Measurements from ENCODE around the gene ZNF541. TPM values are rescaled to one million over a fixed set of nuclear protein-coding genes. Genes with fewer than 3 reads are reported as not detected.
A peak's percentile ranks its signal among the peaks of the same experiment; 100 is the strongest.

ZNF541 gene
- total and polyA plus RNA-seq, 2 donors from 2014 or later = 0.69 to 0.86 TPM

GRCh38 chr19:47523473-47523872 lies 49.5 kb downstream of the ZNF541 start:
- TF ChIP-seq, protein P1, sequence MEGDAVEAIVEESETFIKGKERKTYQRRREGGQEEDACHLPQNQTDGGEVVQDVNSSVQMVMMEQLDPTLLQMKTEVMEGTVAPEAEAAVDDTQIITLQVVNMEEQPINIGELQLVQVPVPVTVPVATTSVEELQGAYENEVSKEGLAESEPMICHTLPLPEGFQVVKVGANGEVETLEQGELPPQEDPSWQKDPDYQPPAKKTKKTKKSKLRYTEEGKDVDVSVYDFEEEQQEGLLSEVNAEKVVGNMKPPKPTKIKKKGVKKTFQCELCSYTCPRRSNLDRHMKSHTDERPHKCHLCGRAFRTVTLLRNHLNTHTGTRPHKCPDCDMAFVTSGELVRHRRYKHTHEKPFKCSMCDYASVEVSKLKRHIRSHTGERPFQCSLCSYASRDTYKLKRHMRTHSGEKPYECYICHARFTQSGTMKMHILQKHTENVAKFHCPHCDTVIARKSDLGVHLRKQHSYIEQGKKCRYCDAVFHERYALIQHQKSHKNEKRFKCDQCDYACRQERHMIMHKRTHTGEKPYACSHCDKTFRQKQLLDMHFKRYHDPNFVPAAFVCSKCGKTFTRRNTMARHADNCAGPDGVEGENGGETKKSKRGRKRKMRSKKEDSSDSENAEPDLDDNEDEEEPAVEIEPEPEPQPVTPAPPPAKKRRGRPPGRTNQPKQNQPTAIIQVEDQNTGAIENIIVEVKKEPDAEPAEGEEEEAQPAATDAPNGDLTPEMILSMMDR (IDR thresholded peaks at IDR 0.05; ENCODE audit: borderline replicate concordance, extremely low read depth, insufficient read depth) = no peak
- intact Hi-C loops (cut with DNase I) = no loop called here
- H3K9ac ChIP-seq (ENCODE audit: low read length in 3 of 3) = no peak overlapping the region
- no peaks in the 10 kb centered on the region for H3K9me3 ChIP-seq (ENCODE audit: control insufficient read depth in 2 of 3, insufficient read depth in 1 of 3, low read length in 3 of 3)
- H3K4me3 ChIP-seq (ENCODE audit: low read length in 3 of 3) = no peak overlapping the region
- FAIRE-seq = no peak
- no peaks in the 10 kb centered on the region for H3K36me3 ChIP-seq (ENCODE audit: control insufficient read depth in 2 of 3, insufficient read depth in 3 of 3, low read length in 3 of 3)
- peak in 3 of 5 donors; percentile 32 to 66 (median 32) for DNase-seq
- no peaks in the 10 kb centered on the region for H3K27me3 ChIP-seq (ENCODE audit: control insufficient read depth, insufficient read depth, low read length)
- H3K4me1 ChIP-seq (ENCODE audit: control insufficient read depth in 2 of 3, insufficient read depth in 2 of 3, low read depth in 1 of 3, low read length in 3 of 3) = peaks cover 0 to 3% (median 0%) of the 10 kb centered on the region in 3 donors
- H3K27ac ChIP-seq (ENCODE audit: low read depth in 2 of 2, low read length in 2 of 2) = no peak overlapping the region

Other genes starting within 250 kb of the ZNF541 start
- 2.5 TPM for gene C5AR2, start 241.0 kb downstream of the ZNF541 start, total RNA-seq
- 3.0 TPM for gene C5AR2, start 241.0 kb downstream of the ZNF541 start, polyA plus RNA-seq (ENCODE audit: insufficient read depth, low read depth, low replicate concordance)
- 13.6 TPM for gene DHX34, start 223.8 kb downstream of the ZNF541 start, total RNA-seq
- 7.2 TPM for gene DHX34, start 223.8 kb downstream of the ZNF541 start, polyA plus RNA-seq (ENCODE audit: insufficient read depth, low read depth, low replicate concordance)
- gene MEIS3, start 153.6 kb downstream of the ZNF541 start, total RNA-seq = 7.6 TPM
- 3.8 TPM for gene MEIS3, start 153.6 kb downstream of the ZNF541 start, polyA plus RNA-seq (ENCODE audit: insufficient read depth, low read depth, low replicate concordance)
- gene SLC8A2, start 101.3 kb downstream of the ZNF541 start, total RNA-seq = 0.94 TPM
- not detected for gene SLC8A2, start 101.3 kb downstream of the ZNF541 start, polyA plus RNA-seq (ENCODE audit: insufficient read depth, low read depth, low replicate concordance)
- gene KPTN, start 88.9 kb downstream of the ZNF541 start, total RNA-seq = 7.4 TPM
- gene KPTN, start 88.9 kb downstream of the ZNF541 start, polyA plus RNA-seq (ENCODE audit: insufficient read depth, low read depth, low replicate concordance) = 25.5 TPM
- 136 TPM for gene NAPA, start 58.1 kb downstream of the ZNF541 start, total RNA-seq
- gene NAPA, start 58.1 kb downstream of the ZNF541 start, polyA plus RNA-seq (ENCODE audit: insufficient read depth, low read depth, low replicate concordance) = 213 TPM
- gene BICRA, start 36.0 kb upstream of the ZNF541 start, total RNA-seq = 14.7 TPM
- gene BICRA, start 36.0 kb upstream of the ZNF541 start, polyA plus RNA-seq (ENCODE audit: insufficient read depth, low read depth, low replicate concordance) = 3.2 TPM
- gene EHD2, start 140.3 kb upstream of the ZNF541 start, total RNA-seq = 105 TPM
- 19.4 TPM for gene EHD2, start 140.3 kb upstream of the ZNF541 start, polyA plus RNA-seq (ENCODE audit: insufficient read depth, low read depth, low replicate concordance)
- gene NOP53, start 172.4 kb upstream of the ZNF541 start, total RNA-seq = 305 TPM
- 258 TPM for gene NOP53, start 172.4 kb upstream of the ZNF541 start, polyA plus RNA-seq (ENCODE audit: insufficient read depth, low read depth, low replicate concordance)
- 254 TPM for gene SELENOW, start 205.6 kb upstream of the ZNF541 start, total RNA-seq
- 530 TPM for gene SELENOW, start 205.6 kb upstream of the ZNF541 start, polyA plus RNA-seq (ENCODE audit: insufficient read depth, low read depth, low replicate concordance)
- gene TPRX1, start 231.4 kb upstream of the ZNF541 start, total RNA-seq = not detected
- gene TPRX1, start 231.4 kb upstream of the ZNF541 start, polyA plus RNA-seq (ENCODE audit: insufficient read depth, low read depth, low replicate concordance) = not detected
- not detected for gene CRX, start 248.8 kb upstream of the ZNF541 start, total RNA-seq
- not detected for gene CRX, start 248.8 kb upstream of the ZNF541 start, polyA plus RNA-seq (ENCODE audit: insufficient read depth, low read depth, low replicate concordance)

All from kidney (tissue), 14 donors.